GM18873 (cell line): ENCODE results near the gene DACT2.
"Not testable (repeated sequence)": the region's sequence is repeated elsewhere in the genome, so short reads cannot be mapped to it uniquely, and the experiment has no call there.

ENCODE experiments used
- ATAC-seq: cut with Tn5 transposase; IDR thresholded peaks from one replicate; pipeline ENCODE4 v1.9.1; 2021; ENCODE audit warnings: mild to moderate bottlenecking, moderate library complexity, moderate number of reproducible peaks; ENCODE audit not compliant: unreplicated experiment, low FRiP score

The DACT2 gene

GRCh38 chr6:168326294-168327261, 7.0 kb upstream of the DACT2 start:
- ATAC-seq = no peak

- no peak for ATAC-seq
Measured at GRCh38 chr6:168322966-168323365, 3.4 kb upstream of the DACT2 start.

GRCh38 chr6:168320634-168321033, 1.1 kb upstream of the DACT2 start:
- ATAC-seq = no peak

GRCh38 chr6:168318579-168319278, 848 bp downstream of the DACT2 start:
- no peak for ATAC-seq

GRCh38 chr6:168318090-168318489, 1.5 kb downstream of the DACT2 start:
- ATAC-seq = no peak

- no peak for ATAC-seq
Measured at GRCh38 chr6:168315596-168315995, 4.0 kb downstream of the DACT2 start.

GRCh38 chr6:168314948-168315347, 4.6 kb downstream of the DACT2 start:
- no peak for ATAC-seq

- no peak for ATAC-seq
Measured at GRCh38 chr6:168314021-168314420, 5.6 kb downstream of the DACT2 start.

GRCh38 chr6:168313431-168314011, 6.1 kb downstream of the DACT2 start:
- no peak for ATAC-seq

- ATAC-seq = not testable (repeated sequence)
Measured at GRCh38 chr6:168312125-168312507, 7.5 kb downstream of the DACT2 start.

GRCh38 chr6:168311410-168312124, 8.0 kb downstream of the DACT2 start:
- ATAC-seq = no peak

DNA sequence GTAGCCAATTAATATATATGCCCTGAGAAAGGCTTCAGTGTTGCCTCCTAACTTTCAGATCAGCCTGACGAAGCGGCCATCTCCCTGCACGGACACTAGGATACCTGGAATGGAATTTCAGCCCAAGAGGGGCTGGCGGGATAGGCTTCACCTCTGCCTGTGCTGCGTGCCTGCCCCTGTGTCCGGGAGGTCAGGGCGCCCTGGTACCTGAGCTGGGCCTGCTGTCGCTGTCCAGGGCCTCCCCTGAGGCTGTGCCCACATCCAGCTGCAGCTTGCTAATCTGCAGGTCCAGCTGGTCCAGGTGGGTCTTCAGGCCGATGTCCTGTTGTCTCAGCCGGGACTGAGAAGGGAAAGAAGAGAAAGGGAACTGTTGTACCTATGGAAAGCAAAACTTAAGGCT, 8.6 kb downstream of the DACT2 start:
- ATAC-seq = no peak

DNA sequence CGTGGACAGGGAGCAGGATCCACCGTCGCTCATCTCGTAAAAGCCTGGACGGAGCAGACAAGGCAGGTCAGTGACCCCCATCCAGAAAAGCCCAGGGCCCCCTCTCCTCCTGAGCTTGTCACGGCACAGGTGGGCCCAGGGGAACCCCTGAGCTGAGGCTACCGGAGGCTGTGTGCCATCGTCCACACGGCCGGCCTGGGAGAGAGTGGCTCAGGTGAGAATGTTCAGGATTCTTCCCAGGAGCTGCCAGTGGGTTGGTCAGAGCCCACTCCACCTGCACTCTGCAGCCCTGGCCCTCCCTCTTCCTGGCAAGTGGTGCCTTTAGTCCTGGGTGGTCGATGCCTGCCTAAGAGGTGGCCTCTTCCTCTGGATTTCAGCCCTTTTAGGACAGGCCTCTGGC, 9.2 kb downstream of the DACT2 start:
- ATAC-seq = no peak

DNA sequence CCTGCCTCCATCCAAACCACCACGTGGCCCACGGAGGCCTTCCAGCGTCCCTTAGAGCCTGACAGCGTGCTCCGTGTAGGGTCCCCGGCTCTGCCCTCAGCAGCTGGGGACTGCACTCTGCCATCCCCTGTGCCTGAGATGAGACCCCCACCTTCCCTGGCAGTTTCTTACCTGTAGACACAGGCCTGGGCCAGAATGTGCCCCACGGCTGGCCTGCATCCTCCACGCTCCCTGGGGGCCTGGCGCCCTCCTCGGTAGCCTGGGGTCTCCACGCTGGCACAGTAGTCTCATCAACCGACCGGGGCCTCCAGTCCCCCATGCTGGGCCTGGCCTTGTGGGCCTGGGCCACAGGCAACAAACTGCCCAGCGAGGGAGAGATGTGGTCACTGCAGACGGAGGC, 9.6 kb downstream of the DACT2 start:
- no peak for ATAC-seq

GRCh38 chr6:168309183-168309582, 10.4 kb downstream of the DACT2 start:
- ATAC-seq = no peak

- ATAC-seq = no peak
Measured at GRCh38 chr6:168308390-168309144, 11.0 kb downstream of the DACT2 start.

DNA sequence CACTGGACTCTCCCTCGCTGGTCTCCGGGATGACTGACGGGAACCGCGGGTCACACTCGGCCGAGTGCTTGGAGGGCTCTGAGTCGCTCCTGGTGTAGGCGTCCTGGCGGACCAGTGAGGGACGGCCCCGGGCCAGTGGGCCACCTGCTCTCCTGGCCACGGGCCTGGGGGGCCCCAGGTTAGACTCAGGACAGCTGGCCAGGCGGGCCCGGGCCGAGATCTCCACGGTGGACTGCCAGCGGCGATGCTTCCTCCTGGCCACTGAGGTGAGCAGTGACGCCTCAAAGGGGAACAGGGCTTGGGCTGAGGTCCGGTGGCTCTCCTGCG, 11.9 kb downstream of the DACT2 start:
- ATAC-seq = no peak

- ATAC-seq = no peak
Measured at GRCh38 chr6:168307015-168307694, 12.4 kb downstream of the DACT2 start.

- ATAC-seq = no peak
Measured at GRCh38 chr6:168305863-168306262, 13.7 kb downstream of the DACT2 start.
